ENCODE data around the gene LRMDA.

Gene LRMDA

DNA sequence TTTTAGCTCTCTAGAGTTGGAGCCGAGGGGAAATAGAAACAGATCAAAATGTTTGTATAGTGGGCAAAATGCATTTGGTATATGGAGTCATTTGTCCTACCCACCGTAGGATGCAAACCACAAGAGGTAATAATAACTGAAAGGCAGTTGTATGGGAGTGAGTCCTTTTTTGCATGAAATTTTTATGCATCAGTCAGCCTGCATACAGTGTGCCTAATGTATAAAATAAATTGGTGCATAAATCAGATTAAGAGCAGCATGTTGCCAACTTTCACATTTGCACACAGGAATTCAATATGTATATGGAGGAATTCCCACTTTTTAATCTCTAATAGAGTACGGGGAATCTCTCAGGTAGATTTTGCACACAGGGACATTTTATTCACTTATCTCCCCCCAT is 262.8 kb downstream of the LRMDA start:
- DNase-seq (ENCODE audit: low read depth): no peak
- TF ChIP-seq, protein P1, sequence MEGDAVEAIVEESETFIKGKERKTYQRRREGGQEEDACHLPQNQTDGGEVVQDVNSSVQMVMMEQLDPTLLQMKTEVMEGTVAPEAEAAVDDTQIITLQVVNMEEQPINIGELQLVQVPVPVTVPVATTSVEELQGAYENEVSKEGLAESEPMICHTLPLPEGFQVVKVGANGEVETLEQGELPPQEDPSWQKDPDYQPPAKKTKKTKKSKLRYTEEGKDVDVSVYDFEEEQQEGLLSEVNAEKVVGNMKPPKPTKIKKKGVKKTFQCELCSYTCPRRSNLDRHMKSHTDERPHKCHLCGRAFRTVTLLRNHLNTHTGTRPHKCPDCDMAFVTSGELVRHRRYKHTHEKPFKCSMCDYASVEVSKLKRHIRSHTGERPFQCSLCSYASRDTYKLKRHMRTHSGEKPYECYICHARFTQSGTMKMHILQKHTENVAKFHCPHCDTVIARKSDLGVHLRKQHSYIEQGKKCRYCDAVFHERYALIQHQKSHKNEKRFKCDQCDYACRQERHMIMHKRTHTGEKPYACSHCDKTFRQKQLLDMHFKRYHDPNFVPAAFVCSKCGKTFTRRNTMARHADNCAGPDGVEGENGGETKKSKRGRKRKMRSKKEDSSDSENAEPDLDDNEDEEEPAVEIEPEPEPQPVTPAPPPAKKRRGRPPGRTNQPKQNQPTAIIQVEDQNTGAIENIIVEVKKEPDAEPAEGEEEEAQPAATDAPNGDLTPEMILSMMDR (conservative IDR thresholded peaks at IDR 0.05; ENCODE audit: low read depth, low read length): no peak
- no peak overlapping the region for H3K4me3 ChIP-seq (ENCODE audit: low read depth, low read length)

- DNase-seq (ENCODE audit: low read depth): no peak
- TF ChIP-seq, protein P1 (conservative IDR thresholded peaks at IDR 0.05; ENCODE audit: low read depth, low read length): no peak
- no peak overlapping the region for H3K4me3 ChIP-seq (ENCODE audit: low read depth, low read length)
These were observed 263.4 kb downstream of the LRMDA start for GRCh38 chr10:75694790-75695189.

GRCh38 chr10:75695994-75696393 is 264.6 kb downstream of the LRMDA start:
- TF ChIP-seq, protein P1 (conservative IDR thresholded peaks at IDR 0.05; ENCODE audit: low read depth, low read length): no peak
- DNase-seq (ENCODE audit: low read depth): no peak
- no peak overlapping the region for H3K4me3 ChIP-seq (ENCODE audit: low read depth, low read length)

DNA sequence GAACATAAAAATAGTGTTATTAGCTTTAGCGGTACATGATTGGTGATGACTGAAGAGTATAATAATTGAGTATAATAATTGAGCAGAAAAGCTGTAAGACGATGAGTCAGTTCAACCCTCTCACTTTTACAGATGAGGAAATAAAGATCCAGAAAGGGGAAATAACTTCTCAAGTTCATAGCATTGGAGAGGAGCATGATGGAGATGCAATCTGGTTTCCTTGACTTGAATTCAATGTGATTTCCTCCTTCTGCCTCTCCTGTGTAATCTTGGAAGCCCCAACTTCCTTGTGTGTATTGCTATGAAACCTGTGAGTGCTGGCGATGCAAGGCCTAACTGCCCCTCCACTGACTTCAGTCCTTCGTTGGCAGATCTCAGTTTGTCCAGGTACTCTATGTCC is 265.1 kb downstream of the LRMDA start:
- DNase-seq (ENCODE audit: low read depth): no peak
- TF ChIP-seq, protein P1 (conservative IDR thresholded peaks at IDR 0.05; ENCODE audit: low read depth, low read length): no peak
- no peak overlapping the region for H3K4me3 ChIP-seq (ENCODE audit: low read depth, low read length)

DNA sequence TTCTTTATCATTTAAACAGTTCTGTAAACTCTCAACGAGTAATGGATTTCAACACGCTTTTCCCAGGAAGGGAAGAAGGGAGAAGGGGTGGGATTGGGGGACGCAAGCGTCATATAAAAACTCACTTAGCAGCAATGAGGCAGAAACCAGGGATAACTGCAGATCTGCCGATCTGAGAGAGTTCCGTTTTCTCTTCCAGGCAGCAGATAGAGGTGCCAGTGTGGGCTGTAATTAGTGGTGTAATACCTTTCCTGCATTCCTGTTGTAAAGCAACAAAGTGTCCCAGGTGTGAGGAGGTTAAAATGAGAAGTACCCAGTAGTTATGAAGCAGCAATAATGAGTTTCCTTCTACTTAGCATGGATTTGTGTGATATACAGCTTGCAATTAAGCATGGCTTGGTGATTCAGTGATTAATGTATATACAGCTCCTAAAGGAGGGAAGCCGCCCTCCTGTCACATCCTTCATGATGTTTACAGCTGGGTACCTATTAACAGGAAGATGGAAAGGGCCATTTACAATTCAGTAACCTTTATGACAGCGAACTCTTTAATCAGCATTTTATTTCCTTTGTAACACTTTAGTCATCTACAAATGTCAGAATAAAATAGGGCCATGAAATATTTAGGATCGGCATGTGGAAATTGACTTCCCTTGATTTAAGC is 271.9 kb downstream of the LRMDA start:
- no peak for DNase-seq (ENCODE audit: low read depth)
- TF ChIP-seq, protein P1 (conservative IDR thresholded peaks at IDR 0.05; ENCODE audit: low read depth, low read length): no peak

DNA sequence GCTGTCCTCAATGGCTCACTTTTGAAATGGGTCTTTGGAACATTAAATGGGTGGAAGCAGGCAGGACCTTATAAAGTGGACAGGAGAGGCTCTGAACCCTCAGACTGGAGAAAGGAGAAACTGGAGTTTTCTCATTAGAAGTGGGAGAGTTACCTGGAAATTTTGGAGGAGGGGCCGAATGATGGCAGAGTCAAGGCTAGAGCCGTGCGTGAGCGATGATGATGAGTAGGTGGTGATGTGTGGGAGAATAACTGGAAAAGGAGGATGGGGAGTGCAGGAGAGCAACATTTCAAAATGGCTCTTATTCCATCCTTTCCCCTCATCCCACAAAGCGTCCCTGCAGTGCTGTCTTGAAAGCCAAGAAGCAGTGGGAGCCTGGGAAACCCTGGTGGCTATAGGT is 274.0 kb downstream of the LRMDA start:
- no peak for DNase-seq (ENCODE audit: low read depth)
- TF ChIP-seq, protein P1 (conservative IDR thresholded peaks at IDR 0.05; ENCODE audit: low read depth, low read length): no peak

More for the DNA sequence above, 271.9 kb downstream of the LRMDA start:
- H3K4me3 ChIP-seq (ENCODE audit: low read depth, low read length): no peak overlapping the region

More for the DNA sequence above, 274.0 kb downstream of the LRMDA start:
- H3K4me3 ChIP-seq (ENCODE audit: low read depth, low read length): no peak overlapping the region
